Measurements from ENCODE around the gene ST7L. TPM values are rescaled to one million over a fixed set of nuclear protein-coding genes. Genes with fewer than 3 reads are reported as not detected.

The ST7L gene
- total RNA-seq, 1 experiment from 2014 or later = 17.5 TPM

GRCh38 chr1:112507921-112508277, 111.0 kb downstream of the ST7L start:
- H3K4me1 ChIP-seq (ENCODE audit: insufficient read depth, low read length) = peaks cover 7% of the 10 kb centered on the region; the same call in 1 of the 2 replicates
- H3K9me3 ChIP-seq (ENCODE audit: low read length) = no peaks in the 10 kb centered on the region
- ChIA-PET CTCF (no interaction called here), POLR2A (ENCODE audit: unreplicated experiment) (no interaction called here)
- no peaks in the 10 kb centered on the region for H4K20me1 ChIP-seq (ENCODE audit: low read length)
- no peaks in the 10 kb centered on the region for H3K27me3 ChIP-seq (ENCODE audit: low read length)
- no peaks in the 10 kb centered on the region for H3F3A ChIP-seq (ENCODE audit: low read length, unreplicated experiment)
- H3K79me2 ChIP-seq (ENCODE audit: low read length) = no peaks in the 10 kb centered on the region
- DNase-seq (peak; percentile 18), ATAC-seq (peak; percentile 25)
- BruUV-seq (replicated peaks) = no TSS peak
- TF ChIP-seq EZH2 (IDR thresholded peaks at IDR 0.05; ENCODE audit: low read length, unreplicated experiment) = no peak
- TF ChIP-seq CTCF (conservative IDR thresholded peaks at IDR 0.05; ENCODE audit: low read depth, low read length) = no peak
- no peak for TF ChIP-seq EZH2phosphoT487 (IDR thresholded peaks at IDR 0.05; ENCODE audit: borderline replicate concordance, low read length)
- H3K9ac ChIP-seq (ENCODE audit: low read length) = no peak overlapping the region
- no peak overlapping the region for H3K27ac ChIP-seq (ENCODE audit: low read length)
- no peaks in the 10 kb centered on the region for H3K36me3 ChIP-seq (ENCODE audit: low read depth, low read length)
- peak overlapping the region; percentile 72 for H3K4me3 ChIP-seq (ENCODE audit: low read length)
- H2AFZ ChIP-seq (ENCODE audit: low read length) = peak overlapping the region; percentile 95
- H3K4me2 ChIP-seq (ENCODE audit: low read length) = peak overlapping the region; percentile 98
- H3K9me2 ChIP-seq (replicated peaks; ENCODE audit: low read length) = no peaks in the 10 kb centered on the region
- intact Hi-C loops (cut with micrococcal nuclease) = no loop called here

- H3K27ac ChIP-seq (ENCODE audit: low read length) = no peak overlapping the region
- H3K79me2 ChIP-seq (ENCODE audit: low read length) = no peaks in the 10 kb centered on the region
- H3K9ac ChIP-seq (ENCODE audit: low read length) = no peak overlapping the region
- no peaks in the 10 kb centered on the region for H3K36me3 ChIP-seq (ENCODE audit: low read depth, low read length)
- no peaks in the 10 kb centered on the region for H3K9me3 ChIP-seq (ENCODE audit: low read length)
- BruUV-seq (replicated peaks) = no TSS peak
- peak overlapping the region; percentile 72; the same call in 1 of the 2 replicates for H3K4me3 ChIP-seq (ENCODE audit: low read length)
- ChIA-PET CTCF (no interaction called here), POLR2A (ENCODE audit: unreplicated experiment) (no interaction called here)
- no peak overlapping the region; the same call in 1 of the 2 replicates for H2AFZ ChIP-seq (ENCODE audit: low read length)
- H3K9me2 ChIP-seq (replicated peaks; ENCODE audit: low read length) = no peaks in the 10 kb centered on the region
- intact Hi-C loops (cut with micrococcal nuclease) = no loop called here
- no peaks in the 10 kb centered on the region for H4K20me1 ChIP-seq (ENCODE audit: low read length)
- H3K27me3 ChIP-seq (ENCODE audit: low read length) = no peaks in the 10 kb centered on the region
- H3F3A ChIP-seq (ENCODE audit: low read length, unreplicated experiment) = no peaks in the 10 kb centered on the region
- TF ChIP-seq EZH2 (IDR thresholded peaks at IDR 0.05; ENCODE audit: low read length, unreplicated experiment) (no peak), CTCF (conservative IDR thresholded peaks at IDR 0.05; ENCODE audit: low read depth, low read length) (no peak), EZH2phosphoT487 (IDR thresholded peaks at IDR 0.05; ENCODE audit: borderline replicate concordance, low read length) (no peak)
- DNase-seq (no peak), ATAC-seq (no peak)
- peak overlapping the region; percentile 98 for H3K4me2 ChIP-seq (ENCODE audit: low read length)
- H3K4me1 ChIP-seq (ENCODE audit: insufficient read depth, low read length) = peaks cover 7% of the 10 kb centered on the region; the same call in 1 of the 2 replicates
Measured at GRCh38 chr1:112507336-112507735, 111.6 kb downstream of the ST7L start.

- Histone ChIP-seq H3F3A (ENCODE audit: low read length, unreplicated experiment) (no peaks in the 10 kb centered on the region), H3K27me3 (ENCODE audit: low read length) (no peaks in the 10 kb centered on the region), H3K4me1 (ENCODE audit: insufficient read depth, low read length) (peaks cover 7% of the 10 kb centered on the region; the same call in 1 of the 2 replicates), H3K4me3 (ENCODE audit: low read length) (no peak overlapping the region), H3K9ac (ENCODE audit: low read length) (no peak overlapping the region), H2AFZ (ENCODE audit: low read length) (no peak overlapping the region), H3K79me2 (ENCODE audit: low read length) (no peaks in the 10 kb centered on the region), H3K9me3 (ENCODE audit: low read length) (no peaks in the 10 kb centered on the region), H3K27ac (ENCODE audit: low read length) (no peak overlapping the region), H4K20me1 (ENCODE audit: low read length) (no peaks in the 10 kb centered on the region), H3K36me3 (ENCODE audit: low read depth, low read length) (no peaks in the 10 kb centered on the region), H3K4me2 (ENCODE audit: low read length) (no peak overlapping the region), H3K9me2 (replicated peaks; ENCODE audit: low read length) (no peaks in the 10 kb centered on the region)
- DNase-seq = no peak
- no peak for TF ChIP-seq CTCF (conservative IDR thresholded peaks at IDR 0.05; ENCODE audit: low read depth, low read length)
- ATAC-seq = no peak
- intact Hi-C loops (cut with micrococcal nuclease) = no loop called here
- ChIA-PET POLR2A (ENCODE audit: unreplicated experiment) (no interaction called here), CTCF (interaction anchor here (0.5 kb wide), 1 partner anchor 113 kb away, joined by 4 read pairs; no protein-coding TSS in a partner anchor)
- no TSS peak for BruUV-seq (replicated peaks)
Measured at GRCh38 chr1:112506731-112507130, 112.2 kb downstream of the ST7L start.

All from PC-3 (cell line).